HG02642 (cell line): Measurements from ENCODE around the gene ASF1A.
"Not testable (repeated sequence)": the region's sequence is repeated elsewhere in the genome, so short reads cannot be mapped to it uniquely, and the experiment has no call there.

ENCODE experiments used
- ATAC-seq: cut with Tn5 transposase; IDR thresholded peaks from one replicate; pipeline ENCODE4 v1.9.1; 2021; ENCODE audit warnings: mild to moderate bottlenecking; ENCODE audit not compliant: unreplicated experiment, poor library complexity

The ASF1A gene

GRCh38 chr6:118893807-118894424, at the start of gene ASF1A:
ASF1A (plus strand) TSS chr6:118894152; CDS start chr6:118894414, 262 bp downstream.
- peak; percentile 68 for ATAC-seq

- ATAC-seq: peak; percentile 58
These were observed 49.0 kb upstream of the ASF1A start for GRCh38 chr6:118844915-118845314.

GRCh38 chr6:118853408-118853807, 40.5 kb upstream of the ASF1A start:
- no peak for ATAC-seq

- ATAC-seq: no peak
These were observed 37.7 kb upstream of the ASF1A start for GRCh38 chr6:118856301-118856700.

GRCh38 chr6:118859517-118860064, 34.4 kb upstream of the ASF1A start:
- ATAC-seq: peak; percentile 49

- no peak for ATAC-seq
These were observed 33.6 kb upstream of the ASF1A start for GRCh38 chr6:118860363-118860762.

- no peak for ATAC-seq
These were observed 33.1 kb upstream of the ASF1A start for GRCh38 chr6:118860880-118861279.

- ATAC-seq: no peak
These were observed 31.5 kb upstream of the ASF1A start for GRCh38 chr6:118862443-118862842.

- ATAC-seq: peak; percentile 46
These were observed 29.4 kb upstream of the ASF1A start for GRCh38 chr6:118864341-118865099.

- ATAC-seq: no peak
These were observed 28.9 kb upstream of the ASF1A start for GRCh38 chr6:118865100-118865391.

GRCh38 chr6:118867181-118867580, 26.8 kb upstream of the ASF1A start:
- ATAC-seq: no peak

- not testable (repeated sequence) for ATAC-seq
These were observed 25.1 kb upstream of the ASF1A start for GRCh38 chr6:118868901-118869300.

GRCh38 chr6:118869350-118869749, 24.6 kb upstream of the ASF1A start:
- ATAC-seq: no peak

GRCh38 chr6:118869894-118870589, 23.9 kb upstream of the ASF1A start:
- ATAC-seq: no peak

GRCh38 chr6:118871331-118871730, 22.6 kb upstream of the ASF1A start:
- ATAC-seq: no peak

- no peak for ATAC-seq
These were observed 21.6 kb upstream of the ASF1A start for GRCh38 chr6:118872318-118872717.

- ATAC-seq: no peak
These were observed 21.2 kb upstream of the ASF1A start for GRCh38 chr6:118872726-118873125.

GRCh38 chr6:118873239-118873638, 20.7 kb upstream of the ASF1A start:
- no peak for ATAC-seq

GRCh38 chr6:118875672-118876071, 18.3 kb upstream of the ASF1A start:
- no peak for ATAC-seq

GRCh38 chr6:118876198-118876597, 17.8 kb upstream of the ASF1A start:
- no peak for ATAC-seq

GRCh38 chr6:118876814-118877213, 17.1 kb upstream of the ASF1A start:
- no peak for ATAC-seq
